H9 (cell line): ENCODE measurements around the gene PIAS2. TPM values are rescaled to one million over a fixed set of nuclear protein-coding genes. Genes with fewer than 3 reads are reported as not detected.

ENCODE experiments used
- DNase-seq: peaks from one replicate; pipeline ENCODE4 v3.0.0-alpha.2; 2017
- H2AFZ ChIP-seq: one replicate; pipeline ENCODE4 v1.6.1; 2013; ENCODE audit warnings: mild to moderate bottlenecking, low read length, control low read depth, moderate library complexity
- H2AK5ac ChIP-seq: 2 replicates; pipeline ENCODE4 v1.6.1; 2013; ENCODE audit warnings: low read length, control low read depth, mixed read lengths; ENCODE audit not compliant: insufficient read length
- H2BK120ac ChIP-seq: one replicate; pipeline ENCODE4 v1.6.1; 2013; ENCODE audit warnings: low read depth, mild to moderate bottlenecking, low read length, control low read depth, inconsistent platforms; ENCODE audit not compliant: poor library complexity, severe bottlenecking
- H2BK12ac ChIP-seq: 2 replicates; pipeline ENCODE4 v1.6.1; 2013; ENCODE audit warnings: low read length, control low read depth, mixed read lengths, low read depth; ENCODE audit not compliant: insufficient read length
- H2BK15ac ChIP-seq: 2 replicates; pipeline ENCODE4 v1.6.1; 2013; ENCODE audit warnings: low read depth, low read length, control low read depth
- H2BK20ac ChIP-seq: one replicate; pipeline ENCODE4 v1.6.1; 2013; ENCODE audit warnings: low read depth, mild to moderate bottlenecking, low read length, control low read depth, inconsistent platforms; ENCODE audit not compliant: poor library complexity, severe bottlenecking
- H2BK5ac ChIP-seq: 2 replicates; pipeline ENCODE4 v1.6.1; 2013; ENCODE audit warnings: low read length, control low read depth, mixed read lengths; ENCODE audit not compliant: insufficient read length
- H3K14ac ChIP-seq: 2 replicates; pipeline ENCODE4 v1.6.1; 2013; ENCODE audit warnings: low read length, control low read depth; ENCODE audit not compliant: insufficient read depth
- H3K18ac ChIP-seq: 2 replicates; pipeline ENCODE4 v1.6.1; 2013; ENCODE audit warnings: low read depth, mild to moderate bottlenecking, mixed read lengths, low read length, control low read depth; ENCODE audit not compliant: insufficient read length
- H3K23ac ChIP-seq: 2 replicates; pipeline ENCODE4 v1.6.1; 2013; ENCODE audit warnings: low read length, control low read depth, mixed read lengths, low read depth; ENCODE audit not compliant: insufficient read length
- H3K23me2 ChIP-seq: 2 replicates; pipeline ENCODE4 v1.6.1; 2013; ENCODE audit warnings: low read depth, mild to moderate bottlenecking, mixed read lengths, low read length, control low read depth; ENCODE audit not compliant: insufficient read length, poor library complexity, severe bottlenecking
- H3K27ac ChIP-seq: 2 replicates; pipeline ENCODE4 v1.5.1; 2013; ENCODE audit warnings: low read length, control low read depth, mixed read lengths, low read depth; ENCODE audit not compliant: insufficient read length
- H3K27me3 ChIP-seq: 2 replicates; pipeline ENCODE4 v1.6.1; 2013; ENCODE audit warnings: low read length, control low read depth, inconsistent platforms; ENCODE audit not compliant: insufficient read depth
- H3K4ac ChIP-seq: 2 replicates; pipeline ENCODE4 v1.6.1; 2013; ENCODE audit warnings: low read depth, mild to moderate bottlenecking, control low read depth, inconsistent platforms, low read length, moderate library complexity
- H3K4me1 ChIP-seq: 2 replicates; pipeline ENCODE4 v1.6.1; 2013; ENCODE audit warnings: low read length, control low read depth, inconsistent platforms; ENCODE audit not compliant: insufficient read depth
- H3K4me2 ChIP-seq: 2 replicates; pipeline ENCODE4 v1.6.1; 2013; ENCODE audit warnings: low read length, control low read depth, mixed read lengths; ENCODE audit not compliant: insufficient read length, insufficient read depth
- H3K56ac ChIP-seq: 2 replicates; pipeline ENCODE4 v1.6.1; 2013; ENCODE audit warnings: low read depth, mild to moderate bottlenecking, mixed read lengths, low read length, control low read depth; ENCODE audit not compliant: insufficient read length
- H3K79me1 ChIP-seq: 2 replicates; pipeline ENCODE4 v1.6.1; 2013; ENCODE audit warnings: low read depth, mild to moderate bottlenecking, moderate library complexity, low read length, control low read depth, inconsistent platforms; ENCODE audit not compliant: insufficient read depth, poor library complexity, severe bottlenecking
- H3K79me2 ChIP-seq: 2 replicates; pipeline ENCODE4 v1.6.1; 2013; ENCODE audit warnings: low read length, control low read depth, inconsistent platforms; ENCODE audit not compliant: insufficient read depth
- H3K9ac ChIP-seq: 2 replicates; pipeline ENCODE4 v1.6.1; 2013; ENCODE audit warnings: low read length, control low read depth, mixed read lengths; ENCODE audit not compliant: insufficient read length; ENCODE audit errors: extremely low read depth
- H3K9me3 ChIP-seq: one replicate; pipeline ENCODE4 v1.6.1; 2013; ENCODE audit warnings: low read depth, low read length, inconsistent platforms; ENCODE audit not compliant: control insufficient read depth
- H3T11ph ChIP-seq: one replicate; pipeline ENCODE4 v1.6.1; 2013; ENCODE audit warnings: mild to moderate bottlenecking, low read length, control low read depth, inconsistent platforms
- H4K20me1 ChIP-seq: one replicate; pipeline ENCODE4 v1.6.1; 2013; ENCODE audit not compliant: control insufficient read depth, insufficient read length, insufficient read depth
- H4K5ac ChIP-seq: 2 replicates; pipeline ENCODE4 v1.6.1; 2013; ENCODE audit warnings: low read depth, mild to moderate bottlenecking, mixed read lengths, low read length, control low read depth; ENCODE audit not compliant: insufficient read length
- H4K8ac ChIP-seq: replicated peaks from 2 replicates; pipeline ENCODE4 v1.6.1; 2013; ENCODE audit warnings: low read length, control low read depth, mixed read lengths, low read depth; ENCODE audit not compliant: insufficient read length
- H4K91ac ChIP-seq: 2 replicates; pipeline ENCODE4 v1.6.1; 2013; ENCODE audit warnings: low read depth, mild to moderate bottlenecking, moderate library complexity, mixed read lengths, low read length, control low read depth; ENCODE audit not compliant: insufficient read length
- H3K27ac Mint-ChIP-seq, 3 experiments: 2 replicates in 2 of 3; 3 replicates in 1 of 3; pipeline ENCODE4 v1.8.0; 2020 to 2021; ENCODE audit warnings: mixed read lengths in 3 of 3, mild to moderate bottlenecking in 1 of 3, moderate library complexity in 1 of 3
- H3K27me3 Mint-ChIP-seq: 2 replicates; pipeline ENCODE4 v1.8.0; 2021; ENCODE audit warnings: low read depth, mild to moderate bottlenecking, moderate library complexity, mixed read lengths
- H3K36me3 Mint-ChIP-seq, 3 experiments: 2 replicates in 2 of 3; 3 replicates in 1 of 3; pipeline ENCODE4 v1.8.0; 2020 to 2021; ENCODE audit warnings: low read depth in 3 of 3, mixed read lengths in 3 of 3; ENCODE audit not compliant: insufficient read depth in 1 of 3
- H3K4me1 Mint-ChIP-seq, 2 experiments: 2 replicates each; pipeline ENCODE4 v1.8.0; 2020; ENCODE audit warnings: mixed read lengths in 2 of 2
- H3K4me3 Mint-ChIP-seq, 2 experiments: 2 replicates in 1 of 2; 3 replicates in 1 of 2; pipeline ENCODE4 v1.8.0; 2020 to 2021; ENCODE audit warnings: mild to moderate bottlenecking in 2 of 2, mixed read lengths in 2 of 2, moderate library complexity in 1 of 2
- H3K9me3 Mint-ChIP-seq, 2 experiments: 2 replicates in 1 of 2; 3 replicates in 1 of 2; pipeline ENCODE4 v1.8.0; 2020; ENCODE audit warnings: mild to moderate bottlenecking in 2 of 2, mixed read lengths in 2 of 2, moderate library complexity in 1 of 2
- total RNA-seq: library from RNA; stranded (reverse); gene quantifications from 2 replicates; pipeline ENCODE4 v1.2.1, GENCODE V29; 2021
- TF ChIP-seq, protein P1 (sequence below): fragments of 200-600 bp; sonication (generic); conservative IDR thresholded peaks from 3 replicates; pipeline ENCODE4 v1.8.0; 2021; ENCODE audit warnings: antibody characterized with exemption, mild to moderate bottlenecking

The PIAS2 gene
- total RNA-seq, 1 experiment from 2014 or later: 58.4 TPM

DNA sequence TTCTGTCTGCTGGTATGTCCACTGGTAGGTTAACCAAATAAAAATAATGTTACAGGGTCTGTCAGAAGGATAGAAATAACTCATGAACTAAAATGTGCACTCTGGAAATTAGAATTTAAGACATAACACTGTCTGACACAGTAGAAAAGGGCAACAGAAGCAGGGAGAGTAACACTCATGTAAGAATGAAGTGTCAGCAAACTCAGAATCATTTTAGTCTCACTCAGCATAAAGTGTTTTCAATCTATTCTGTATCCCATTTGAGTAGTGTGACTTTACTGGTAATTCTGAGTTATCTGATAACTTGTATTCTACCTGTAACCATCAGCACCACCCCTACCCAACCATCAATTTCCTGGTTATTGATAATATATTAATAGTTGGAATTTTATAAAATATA is 68.3 kb downstream of the PIAS2 start:
- H3K4ac ChIP-seq: no peak overlapping the region
- H3K23ac ChIP-seq: no peak overlapping the region
- H3T11ph ChIP-seq: no peak overlapping the region
- no peak overlapping the region for H3K56ac ChIP-seq
- no peak overlapping the region for H2BK20ac ChIP-seq
- H3K4me2 ChIP-seq: no peak overlapping the region
- H3K79me1 ChIP-seq: peaks cover 3% of the 10 kb centered on the region
- no peaks in the 10 kb centered on the region for H3K23me2 ChIP-seq
- no peak overlapping the region for H3K27ac ChIP-seq
- no peak for DNase-seq
- Mint-ChIP-seq H3K27ac (no peak overlapping the region), H3K36me3 (peaks cover 5 to 13% (median 9%) of the 10 kb centered on the region in 3 experiments; a peak in 5 of 7 replicates), H3K27me3 (no peaks in the 10 kb centered on the region), H3K4me3 (no peak overlapping the region), H3K4me1 (no peaks in the 10 kb centered on the region), H3K9me3 (no peaks in the 10 kb centered on the region)
- H2BK12ac ChIP-seq: no peak overlapping the region
- H2BK120ac ChIP-seq: no peak overlapping the region
- no peak overlapping the region for H2AK5ac ChIP-seq
- H2BK15ac ChIP-seq: no peak overlapping the region
- H4K8ac ChIP-seq: no peak overlapping the region
- H3K4me1 ChIP-seq: no peaks in the 10 kb centered on the region
- H3K79me2 ChIP-seq: peaks cover 2% of the 10 kb centered on the region; the same call in 1 of the 2 replicates
- TF ChIP-seq, protein P1, sequence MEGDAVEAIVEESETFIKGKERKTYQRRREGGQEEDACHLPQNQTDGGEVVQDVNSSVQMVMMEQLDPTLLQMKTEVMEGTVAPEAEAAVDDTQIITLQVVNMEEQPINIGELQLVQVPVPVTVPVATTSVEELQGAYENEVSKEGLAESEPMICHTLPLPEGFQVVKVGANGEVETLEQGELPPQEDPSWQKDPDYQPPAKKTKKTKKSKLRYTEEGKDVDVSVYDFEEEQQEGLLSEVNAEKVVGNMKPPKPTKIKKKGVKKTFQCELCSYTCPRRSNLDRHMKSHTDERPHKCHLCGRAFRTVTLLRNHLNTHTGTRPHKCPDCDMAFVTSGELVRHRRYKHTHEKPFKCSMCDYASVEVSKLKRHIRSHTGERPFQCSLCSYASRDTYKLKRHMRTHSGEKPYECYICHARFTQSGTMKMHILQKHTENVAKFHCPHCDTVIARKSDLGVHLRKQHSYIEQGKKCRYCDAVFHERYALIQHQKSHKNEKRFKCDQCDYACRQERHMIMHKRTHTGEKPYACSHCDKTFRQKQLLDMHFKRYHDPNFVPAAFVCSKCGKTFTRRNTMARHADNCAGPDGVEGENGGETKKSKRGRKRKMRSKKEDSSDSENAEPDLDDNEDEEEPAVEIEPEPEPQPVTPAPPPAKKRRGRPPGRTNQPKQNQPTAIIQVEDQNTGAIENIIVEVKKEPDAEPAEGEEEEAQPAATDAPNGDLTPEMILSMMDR: no peak
- H2BK5ac ChIP-seq: no peak overlapping the region
- H2AFZ ChIP-seq: no peak overlapping the region
- no peaks in the 10 kb centered on the region for H3K9me3 ChIP-seq
- no peaks in the 10 kb centered on the region for H4K20me1 ChIP-seq
- H3K14ac ChIP-seq: no peak overlapping the region
- H3K27me3 ChIP-seq: no peaks in the 10 kb centered on the region
- no peak overlapping the region for H4K5ac ChIP-seq
- no peak overlapping the region for H3K9ac ChIP-seq
- H4K91ac ChIP-seq: no peak overlapping the region
- H3K18ac ChIP-seq: no peak overlapping the region
